HG02884 (cell line): Measurements from ENCODE around the gene SRCAP.

ENCODE experiments used
- ATAC-seq: cut with Tn5 transposase; IDR thresholded peaks from one replicate; pipeline ENCODE4 v1.9.1; 2021; ENCODE audit warnings: mild to moderate bottlenecking, moderate library complexity; ENCODE audit not compliant: unreplicated experiment

The SRCAP gene

GRCh38 chr16:30787613-30788378 is 88.8 kb downstream of the SRCAP start:
- ATAC-seq: no peak
